ENCODE data around the gene CPXM1. TPM values are rescaled to one million over a fixed set of nuclear protein-coding genes. Genes with fewer than 3 reads are reported as not detected.
"Not testable (repeated sequence)": the region's sequence is repeated elsewhere in the genome, so short reads cannot be mapped to it uniquely, and the experiment has no call there.

Gene CPXM1
- total and polyA plus RNA-seq, 7 donors = 0.27 to 1.3 (median 0.44) TPM

DNA sequence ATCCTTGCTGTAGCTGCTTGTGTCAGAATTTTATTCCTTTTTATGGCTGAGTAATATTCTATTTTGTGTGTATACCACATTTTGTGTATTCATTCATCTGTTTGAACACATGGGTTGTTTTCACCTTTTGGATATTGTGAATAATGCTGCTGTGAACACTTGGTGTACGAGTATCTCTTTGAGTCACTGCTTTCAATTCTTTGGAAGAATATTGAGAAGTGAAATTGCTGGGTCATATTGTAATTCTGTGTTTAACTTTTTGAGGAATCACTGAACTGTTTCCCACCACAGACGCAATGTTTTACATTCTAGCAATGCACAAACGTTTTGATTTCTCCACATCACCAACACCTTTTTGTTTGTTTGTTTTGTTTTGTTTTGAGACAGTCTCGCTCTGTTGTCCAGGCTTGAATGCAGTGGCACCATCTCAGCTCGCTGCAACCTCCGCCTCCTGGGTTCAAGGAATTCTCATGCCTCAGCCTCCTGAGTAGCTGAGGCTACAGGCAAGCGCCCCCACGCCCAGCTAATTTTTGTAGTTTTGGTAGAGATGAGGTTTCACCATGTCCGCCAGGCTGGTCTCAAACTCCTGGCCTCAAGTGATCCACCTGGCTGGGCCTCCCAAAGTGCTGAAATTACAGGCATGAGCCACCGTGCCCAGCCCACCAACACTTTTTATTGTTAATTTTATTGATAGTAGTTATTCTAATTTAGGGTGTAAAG is 21.7 kb downstream of the CPXM1 start:
- no peak overlapping the region for H3K27ac ChIP-seq
- 78 to 80% (median 78%) methylated on average over 10 of the region's 10 CpGs for WGBS, 3 donors
- TF ChIP-seq, protein P1, sequence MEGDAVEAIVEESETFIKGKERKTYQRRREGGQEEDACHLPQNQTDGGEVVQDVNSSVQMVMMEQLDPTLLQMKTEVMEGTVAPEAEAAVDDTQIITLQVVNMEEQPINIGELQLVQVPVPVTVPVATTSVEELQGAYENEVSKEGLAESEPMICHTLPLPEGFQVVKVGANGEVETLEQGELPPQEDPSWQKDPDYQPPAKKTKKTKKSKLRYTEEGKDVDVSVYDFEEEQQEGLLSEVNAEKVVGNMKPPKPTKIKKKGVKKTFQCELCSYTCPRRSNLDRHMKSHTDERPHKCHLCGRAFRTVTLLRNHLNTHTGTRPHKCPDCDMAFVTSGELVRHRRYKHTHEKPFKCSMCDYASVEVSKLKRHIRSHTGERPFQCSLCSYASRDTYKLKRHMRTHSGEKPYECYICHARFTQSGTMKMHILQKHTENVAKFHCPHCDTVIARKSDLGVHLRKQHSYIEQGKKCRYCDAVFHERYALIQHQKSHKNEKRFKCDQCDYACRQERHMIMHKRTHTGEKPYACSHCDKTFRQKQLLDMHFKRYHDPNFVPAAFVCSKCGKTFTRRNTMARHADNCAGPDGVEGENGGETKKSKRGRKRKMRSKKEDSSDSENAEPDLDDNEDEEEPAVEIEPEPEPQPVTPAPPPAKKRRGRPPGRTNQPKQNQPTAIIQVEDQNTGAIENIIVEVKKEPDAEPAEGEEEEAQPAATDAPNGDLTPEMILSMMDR (IDR thresholded peaks at IDR 0.05) = no peak
- H3K9me3 ChIP-seq = peaks cover 5% of the 10 kb centered on the region
- ATAC-seq (no peak), DNase-seq (no peak)
- H3K4me3 ChIP-seq = no peak overlapping the region
- intact Hi-C loops (cut with DNase I) = no loop called here
- no peaks in the 10 kb centered on the region for H3K4me1 ChIP-seq
- peaks cover 3 to 4% (median 4%) of the 10 kb centered on the region in 3 donors for H3K27me3 ChIP-seq (ENCODE audit: insufficient read depth in 3 of 3, low read length in 2 of 3)
- no peaks in the 10 kb centered on the region for H3K36me3 ChIP-seq (ENCODE audit: insufficient read depth in 1 of 2, low read depth in 1 of 2)

DNA sequence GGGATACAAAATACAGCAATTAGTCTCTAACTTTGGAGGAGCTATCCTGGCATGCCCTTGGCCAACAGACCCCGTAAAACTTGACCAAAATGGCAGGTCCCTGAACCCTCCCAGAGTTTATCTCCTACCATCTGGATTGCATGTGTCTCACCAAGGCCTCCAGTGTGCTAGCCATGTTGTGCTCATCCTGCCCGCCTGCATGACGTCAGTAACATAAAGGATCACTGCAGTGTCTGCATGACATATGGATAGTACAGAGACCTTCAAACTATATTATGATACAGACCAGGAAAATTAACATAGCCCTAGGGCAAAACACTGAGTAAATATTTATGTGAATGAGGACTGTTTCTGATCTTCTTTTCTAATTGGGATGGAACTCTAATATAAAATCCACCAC is 25.3 kb downstream of the CPXM1 start:
- no peak for DNase-seq
- H3K4me1 ChIP-seq = no peaks in the 10 kb centered on the region
- H3K9me3 ChIP-seq = peaks cover 5% of the 10 kb centered on the region
- no peak overlapping the region for H3K27ac ChIP-seq
- peaks cover 3 to 5% (median 4%) of the 10 kb centered on the region in 3 donors for H3K27me3 ChIP-seq (ENCODE audit: insufficient read depth in 3 of 3, low read length in 2 of 3)
- WGBS, 3 donors = 84 to 92% (median 90%) methylated on average over 3 of the region's 3 CpGs
- H3K36me3 ChIP-seq (ENCODE audit: insufficient read depth in 1 of 2, low read depth in 1 of 2) = no peaks in the 10 kb centered on the region
- TF ChIP-seq, protein P1 (IDR thresholded peaks at IDR 0.05) = no peak
- intact Hi-C loops (cut with DNase I) = no loop called here
- ATAC-seq = no peak
- no peak overlapping the region for H3K4me3 ChIP-seq

DNA sequence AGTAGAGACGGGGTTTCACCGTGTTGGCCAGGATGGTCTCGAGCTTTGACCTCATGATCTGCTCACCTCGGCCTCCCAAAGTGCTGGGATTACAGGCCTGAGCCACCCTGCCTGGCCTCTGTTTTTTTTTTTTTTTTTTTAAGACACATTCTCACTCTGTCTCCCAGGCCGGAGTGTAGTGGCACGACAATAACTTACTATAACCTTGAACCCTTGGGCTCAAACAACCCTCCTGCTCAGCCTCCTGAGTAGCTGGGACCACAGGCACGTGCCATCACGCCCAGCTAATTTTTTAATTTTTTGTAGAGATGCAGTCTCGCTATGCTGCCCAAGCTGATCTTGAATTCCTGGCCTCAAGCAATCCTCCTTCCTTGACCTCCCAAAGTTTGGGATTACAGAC is 26.6 kb downstream of the CPXM1 start:
- Histone ChIP-seq H3K4me3 (no peak overlapping the region), H3K36me3 (ENCODE audit: insufficient read depth in 1 of 2, low read depth in 1 of 2) (no peaks in the 10 kb centered on the region), H3K9me3 (peaks cover 5% of the 10 kb centered on the region), H3K27me3 (ENCODE audit: insufficient read depth in 3 of 3, low read length in 2 of 3) (peaks cover 3 to 5% (median 4%) of the 10 kb centered on the region in 3 donors), H3K4me1 (no peaks in the 10 kb centered on the region), H3K27ac (no peak overlapping the region)
- intact Hi-C loops (cut with DNase I) = no loop called here
- WGBS, 3 donors = 77 to 89% (median 85%) methylated on average over 9 of the region's 9 CpGs
- TF ChIP-seq, protein P1 (IDR thresholded peaks at IDR 0.05) = no peak
- ATAC-seq (no peak), DNase-seq (no peak)

DNA sequence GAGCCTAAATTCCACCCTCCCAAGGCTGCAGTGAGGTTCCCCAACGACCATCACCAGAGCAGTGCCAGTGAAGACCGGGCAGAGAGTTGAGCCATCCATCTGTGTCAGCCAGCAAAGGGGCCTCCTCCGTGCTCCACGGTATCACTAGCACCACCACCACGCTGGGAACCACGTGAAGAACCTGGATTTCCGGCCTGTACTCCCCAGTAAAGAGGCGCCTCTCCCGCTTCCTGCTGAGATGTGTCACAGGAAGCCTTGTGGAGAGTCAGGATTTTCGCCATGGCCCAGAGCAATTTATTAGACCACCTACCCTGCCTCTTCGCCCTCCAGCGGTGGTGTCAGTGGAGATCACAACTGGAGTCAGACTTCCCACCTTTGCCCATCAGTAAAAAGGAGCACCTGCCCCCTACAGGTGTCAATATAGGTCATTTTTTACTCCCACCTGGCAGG is 28.8 kb downstream of the CPXM1 start:
- Histone ChIP-seq H3K36me3 (ENCODE audit: insufficient read depth in 1 of 2, low read depth in 1 of 2) (no peaks in the 10 kb centered on the region), H3K4me3 (no peak overlapping the region), H3K9me3 (peaks cover 5% of the 10 kb centered on the region), H3K27ac (no peak overlapping the region), H3K4me1 (no peaks in the 10 kb centered on the region), H3K27me3 (ENCODE audit: insufficient read depth in 3 of 3, low read length in 2 of 3) (peaks cover 3 to 18% (median 6%) of the 10 kb centered on the region in 3 donors)
- TF ChIP-seq, protein P1 (IDR thresholded peaks at IDR 0.05) = no peak
- 36 to 40% (median 40%) methylated on average over 12 of the region's 12 CpGs for WGBS, 3 donors
- DNase-seq (no peak), ATAC-seq (no peak)
- intact Hi-C loops (cut with DNase I) = no loop called here

GRCh38 chr20:2770091-2770490 is 30.3 kb downstream of the CPXM1 start:
- H3K4me3 ChIP-seq; H3K36me3 ChIP-seq (ENCODE audit: insufficient read depth in 1 of 2, low read depth in 1 of 2); ATAC-seq; H3K4me1 ChIP-seq; H3K9me3 ChIP-seq; DNase-seq; intact Hi-C loops (cut with DNase I); H3K27ac ChIP-seq: not testable (repeated sequence)
- peaks cover 0 to 26% (median 6%) of the 10 kb centered on the region in 3 donors for H3K27me3 ChIP-seq (ENCODE audit: insufficient read depth in 3 of 3, low read length in 2 of 3)
- WGBS, 3 donors = 91 to 94% (median 93%) methylated on average over 12 of the region's 12 CpGs
